ENCODE results near the gene CNNM3. TPM values are rescaled to one million over a fixed set of nuclear protein-coding genes. Genes with fewer than 3 reads are reported as not detected.

Gene CNNM3
- total RNA-seq = 3.0 and 3.2 TPM in 2 replicates

GRCh38 chr2:96816127-96816835 lies at the start of gene CNNM3:
TSS of gene CNNM3 (plus strand) at chr2:96816268. CDS start at chr2:96816278, 10 bp downstream.

GRCh38 chr2:96843538-96844268 lies 27.6 kb downstream of the CNNM3 start, which contains the start of gene ANKRD23:
TSS of gene ANKRD23 (minus strand) at chr2:96844021. CDS start at chr2:96843992, 29 bp downstream.

GRCh38 chr2:96857667-96858372 lies 41.8 kb downstream of the CNNM3 start, which contains the start of gene ANKRD39:
TSS of gene ANKRD39 (minus strand) at chr2:96858016. CDS start at chr2:96857987, 29 bp downstream.

GRCh38 chr2:96869822-96870625 lies 54.0 kb downstream of the CNNM3 start, which contains the start of gene SEMA4C:
TSS of gene SEMA4C (minus strand) at chr2:96870080. CDS start at chr2:96867886, 2,194 bp downstream.

Other genes starting within 250 kb of the CNNM3 start
- gene KANSL3, start 178.0 kb upstream of the CNNM3 start, total RNA-seq = 17.2 and 20.1 TPM in 2 replicates
- 0.34 TPM in 1 of 2 replicates, not detected in the other for gene FER1L5, start 173.5 kb upstream of the CNNM3 start, total RNA-seq
- 12.6 and 16.2 TPM in 2 replicates for gene LMAN2L, start 76.2 kb upstream of the CNNM3 start, total RNA-seq
- 4.2 and 7.6 TPM in 2 replicates for gene CNNM4, start 55.4 kb upstream of the CNNM3 start, total RNA-seq
- gene ANKRD23, start 27.8 kb downstream of the CNNM3 start, total RNA-seq = 0.65 and 0.78 TPM in 2 replicates
- gene ANKRD39, start 41.7 kb downstream of the CNNM3 start, total RNA-seq = 19.2 and 19.5 TPM in 2 replicates
- gene SEMA4C, start 53.8 kb downstream of the CNNM3 start, total RNA-seq = 14.0 and 14.4 TPM in 2 replicates
- not detected in 2 replicates for gene FAM178B, start 170.3 kb downstream of the CNNM3 start, total RNA-seq